ENCODE measurements around the gene HNRNPH2.

Gene HNRNPH2, protein sequence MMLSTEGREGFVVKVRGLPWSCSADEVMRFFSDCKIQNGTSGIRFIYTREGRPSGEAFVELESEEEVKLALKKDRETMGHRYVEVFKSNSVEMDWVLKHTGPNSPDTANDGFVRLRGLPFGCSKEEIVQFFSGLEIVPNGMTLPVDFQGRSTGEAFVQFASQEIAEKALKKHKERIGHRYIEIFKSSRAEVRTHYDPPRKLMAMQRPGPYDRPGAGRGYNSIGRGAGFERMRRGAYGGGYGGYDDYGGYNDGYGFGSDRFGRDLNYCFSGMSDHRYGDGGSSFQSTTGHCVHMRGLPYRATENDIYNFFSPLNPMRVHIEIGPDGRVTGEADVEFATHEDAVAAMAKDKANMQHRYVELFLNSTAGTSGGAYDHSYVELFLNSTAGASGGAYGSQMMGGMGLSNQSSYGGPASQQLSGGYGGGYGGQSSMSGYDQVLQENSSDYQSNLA

DNA sequence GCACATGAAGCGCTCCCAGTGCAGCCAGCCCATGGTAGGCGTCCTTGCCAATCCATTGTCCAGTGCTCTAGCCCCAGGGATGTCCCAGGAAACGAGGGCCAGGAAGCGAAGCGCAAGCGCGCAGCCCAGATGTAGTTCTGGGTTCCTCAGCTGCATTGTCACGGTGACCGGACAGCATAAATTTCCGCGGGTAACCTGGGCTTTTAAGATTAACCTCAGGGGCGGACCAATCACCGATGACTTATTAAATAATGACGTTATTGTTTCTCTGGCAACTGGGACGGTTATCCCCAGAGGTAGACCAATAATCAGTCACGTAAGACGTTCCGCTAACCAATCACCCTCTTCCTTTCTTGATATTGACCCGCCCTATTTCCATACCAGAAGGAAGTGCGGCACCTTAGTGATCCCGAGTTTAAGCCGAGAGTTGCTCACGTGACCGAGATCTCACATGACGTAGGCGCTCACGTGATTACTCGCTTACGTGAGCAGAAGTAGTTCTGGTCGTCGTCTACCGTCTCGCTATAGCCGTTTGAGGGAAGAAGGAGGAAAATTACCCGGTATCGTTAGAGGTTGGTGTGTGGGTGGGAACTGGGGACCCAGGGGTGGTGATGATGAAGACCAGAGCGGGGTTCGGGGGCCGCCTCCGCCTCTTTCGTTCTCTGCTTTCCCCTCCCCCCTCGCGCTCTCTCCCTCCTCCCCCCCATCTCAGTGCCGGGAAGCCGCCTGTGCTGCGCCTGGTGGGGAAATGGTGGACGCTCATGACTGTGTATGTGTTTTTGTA lies at the start of gene HNRNPH2, which contains the start of gene GLA:
HNRNPH2 (plus strand) TSS at position 475 of the 784 bp plus-strand sequence. CDS start 3,767 bp downstream, outside the sequence.
GLA (minus strand) TSS at position 178 of the 784 bp plus-strand sequence; CDS start at position 156, 22 bp downstream.
- peak within 1 kb of the TSS; percentile 82 for H3K4me3 ChIP-seq (ENCODE audit: low read depth, low read length)
- TF ChIP-seq, protein P1, sequence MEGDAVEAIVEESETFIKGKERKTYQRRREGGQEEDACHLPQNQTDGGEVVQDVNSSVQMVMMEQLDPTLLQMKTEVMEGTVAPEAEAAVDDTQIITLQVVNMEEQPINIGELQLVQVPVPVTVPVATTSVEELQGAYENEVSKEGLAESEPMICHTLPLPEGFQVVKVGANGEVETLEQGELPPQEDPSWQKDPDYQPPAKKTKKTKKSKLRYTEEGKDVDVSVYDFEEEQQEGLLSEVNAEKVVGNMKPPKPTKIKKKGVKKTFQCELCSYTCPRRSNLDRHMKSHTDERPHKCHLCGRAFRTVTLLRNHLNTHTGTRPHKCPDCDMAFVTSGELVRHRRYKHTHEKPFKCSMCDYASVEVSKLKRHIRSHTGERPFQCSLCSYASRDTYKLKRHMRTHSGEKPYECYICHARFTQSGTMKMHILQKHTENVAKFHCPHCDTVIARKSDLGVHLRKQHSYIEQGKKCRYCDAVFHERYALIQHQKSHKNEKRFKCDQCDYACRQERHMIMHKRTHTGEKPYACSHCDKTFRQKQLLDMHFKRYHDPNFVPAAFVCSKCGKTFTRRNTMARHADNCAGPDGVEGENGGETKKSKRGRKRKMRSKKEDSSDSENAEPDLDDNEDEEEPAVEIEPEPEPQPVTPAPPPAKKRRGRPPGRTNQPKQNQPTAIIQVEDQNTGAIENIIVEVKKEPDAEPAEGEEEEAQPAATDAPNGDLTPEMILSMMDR (IDR thresholded peaks at IDR 0.05; ENCODE audit: borderline replicate concordance, insufficient read depth, low read depth, low read length), result no peak

DNA sequence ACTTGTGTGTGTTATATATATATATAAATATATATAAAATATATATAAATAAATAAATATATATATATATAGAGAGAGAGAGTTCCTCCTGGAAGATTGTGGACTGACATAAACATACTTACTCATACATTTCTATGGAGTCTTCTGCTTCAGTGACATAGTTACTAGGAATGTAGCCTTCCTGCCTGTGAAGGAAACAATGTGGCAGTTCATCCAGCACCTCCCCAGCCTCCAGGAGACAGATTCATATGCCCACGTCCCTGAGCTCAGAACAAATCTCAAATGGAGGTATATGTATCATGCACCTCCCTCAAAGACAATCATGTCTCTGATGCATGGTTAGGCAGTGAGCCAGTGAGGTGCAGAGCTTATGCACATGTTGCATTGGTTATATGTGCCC lies 48.1 kb upstream of the HNRNPH2 start:
- no peak overlapping the region for H3K4me3 ChIP-seq (ENCODE audit: low read depth, low read length)
- TF ChIP-seq, protein P1 (IDR thresholded peaks at IDR 0.05; ENCODE audit: borderline replicate concordance, insufficient read depth, low read depth, low read length), result no peak

DNA sequence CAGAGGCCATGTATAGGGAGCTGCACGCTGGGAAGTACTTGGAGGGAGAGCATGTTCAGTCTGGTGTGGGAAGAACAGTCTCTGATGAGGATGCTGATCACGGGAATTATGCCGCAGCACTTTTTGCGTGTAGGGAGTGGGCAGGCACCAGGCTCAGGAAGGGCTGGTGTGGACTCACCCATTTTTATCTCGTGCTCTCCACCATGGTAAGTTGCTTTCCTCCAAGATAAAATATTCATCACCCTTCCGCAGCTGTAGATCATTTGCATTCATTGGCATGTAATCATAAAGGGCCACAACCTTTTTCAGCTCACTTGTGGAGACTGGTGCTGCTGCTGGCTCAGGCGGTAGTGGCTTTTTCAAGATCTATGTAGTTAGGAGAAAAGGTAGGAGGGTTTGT lies 47.6 kb upstream of the HNRNPH2 start:
- H3K4me3 ChIP-seq (ENCODE audit: low read depth, low read length), result no peak overlapping the region
- TF ChIP-seq, protein P1 (IDR thresholded peaks at IDR 0.05; ENCODE audit: borderline replicate concordance, insufficient read depth, low read depth, low read length), result no peak

DNA sequence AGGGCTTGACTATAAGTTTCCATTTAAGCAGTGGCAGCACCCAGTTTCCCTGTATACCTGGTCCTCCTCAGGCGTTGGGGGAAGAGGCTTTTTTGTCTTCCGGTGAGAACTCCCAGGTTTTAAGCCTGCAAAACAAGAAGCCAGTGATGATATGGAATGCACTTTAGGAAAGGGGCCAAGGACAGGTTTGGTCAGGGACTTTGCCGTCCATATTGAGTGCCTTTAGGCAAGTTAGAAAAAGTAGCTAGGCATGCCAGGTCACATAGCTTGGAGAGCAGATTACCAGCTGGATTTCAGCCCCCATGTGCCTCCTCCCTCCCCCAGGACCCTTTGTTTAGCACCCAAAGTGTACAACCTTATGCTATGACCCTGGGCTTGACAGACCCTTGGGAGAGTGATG lies 45.9 kb upstream of the HNRNPH2 start:
- TF ChIP-seq, protein P1 (IDR thresholded peaks at IDR 0.05; ENCODE audit: borderline replicate concordance, insufficient read depth, low read depth, low read length), result no peak
- H3K4me3 ChIP-seq (ENCODE audit: low read depth, low read length), result no peak overlapping the region

DNA sequence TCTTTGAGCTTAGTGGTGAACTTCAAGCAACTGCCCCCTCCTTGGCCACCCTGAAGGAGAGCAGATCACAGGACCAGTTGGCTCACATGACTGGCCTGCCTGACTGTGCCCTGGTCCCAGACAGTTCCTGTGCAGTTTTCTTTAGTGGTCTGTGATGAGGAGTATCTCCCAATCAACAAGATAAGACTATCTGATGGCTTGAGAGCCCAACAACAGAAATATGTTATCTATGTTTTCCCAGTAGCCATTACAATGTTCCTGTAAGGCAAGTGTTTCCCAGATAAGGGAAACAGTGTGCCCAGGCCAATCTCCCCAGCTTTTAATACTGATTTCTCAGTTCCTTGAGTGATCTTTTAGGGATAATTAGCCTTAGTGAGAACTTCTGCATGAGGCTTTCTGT lies 45.3 kb upstream of the HNRNPH2 start:
- TF ChIP-seq, protein P1 (IDR thresholded peaks at IDR 0.05; ENCODE audit: borderline replicate concordance, insufficient read depth, low read depth, low read length), result no peak
- H3K4me3 ChIP-seq (ENCODE audit: low read depth, low read length), result no peak overlapping the region

DNA sequence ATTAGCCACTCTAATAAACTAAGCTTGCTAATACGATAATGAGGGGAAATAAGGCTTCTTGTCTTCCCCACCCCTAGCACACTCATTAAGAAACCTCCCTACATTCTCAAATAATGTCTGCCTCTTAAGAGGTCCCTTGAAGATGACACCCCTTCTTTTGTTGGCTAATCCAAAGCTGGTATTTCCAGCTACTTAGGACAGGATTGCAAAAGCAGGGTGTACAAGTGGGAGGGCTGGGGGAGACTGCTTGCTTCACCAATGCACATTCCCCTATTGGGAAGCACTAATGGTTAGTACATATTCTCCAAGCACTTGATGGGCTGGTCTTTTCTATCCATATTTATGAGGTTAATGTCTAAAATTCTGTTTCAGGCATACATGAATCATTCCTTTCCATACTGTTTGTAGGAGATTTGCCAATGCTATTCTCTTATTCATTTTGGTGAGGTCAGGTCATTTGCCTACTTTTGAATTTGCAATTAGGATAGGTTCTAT lies 42.7 kb upstream of the HNRNPH2 start:
- TF ChIP-seq, protein P1 (IDR thresholded peaks at IDR 0.05; ENCODE audit: borderline replicate concordance, insufficient read depth, low read depth, low read length), result no peak
- no peak overlapping the region for H3K4me3 ChIP-seq (ENCODE audit: low read depth, low read length)

Measured in GM12875 (cell line).